NCI-H1417 treated with DMSO at 0.1 percent for 48 hours (cell line): ENCODE measurements around the gene ADGRD1.
"Not testable (repeated sequence)": the region's sequence is repeated elsewhere in the genome, so short reads cannot be mapped to it uniquely, and the experiment has no call there.

Source experiments
- DNase-seq: peaks from one replicate; lab custom pipeline; 2025; lab: John Stamatoyannopoulos, UW

Gene ADGRD1

GRCh38 chr12:130987151-130987931, 33.6 kb downstream of the ADGRD1 start:
- no peak for DNase-seq

- no peak for DNase-seq
These were observed 34.6 kb downstream of the ADGRD1 start for GRCh38 chr12:130988261-130988660.

DNA sequence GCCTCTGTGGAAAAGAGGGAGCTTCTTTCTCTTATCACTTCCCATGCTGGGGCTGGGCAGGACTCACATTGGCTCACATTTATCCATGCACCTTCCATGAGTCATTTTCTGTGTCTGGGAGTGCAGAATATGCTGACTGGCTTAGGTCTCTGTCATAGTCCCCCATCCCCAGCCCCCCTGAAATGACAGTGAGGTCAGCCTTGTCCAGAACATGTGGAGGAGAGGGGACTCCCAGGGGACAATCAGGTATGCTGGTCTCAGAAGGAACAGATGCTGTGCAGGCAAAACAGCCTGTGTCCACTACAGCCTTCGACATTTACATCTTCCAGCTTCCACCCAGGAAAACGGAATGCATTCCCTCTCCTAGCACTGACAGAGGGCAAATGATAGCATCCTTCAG, 35.0 kb downstream of the ADGRD1 start:
- DNase-seq: no peak

- no peak for DNase-seq
These were observed 35.7 kb downstream of the ADGRD1 start for GRCh38 chr12:130989391-130989790.

DNA sequence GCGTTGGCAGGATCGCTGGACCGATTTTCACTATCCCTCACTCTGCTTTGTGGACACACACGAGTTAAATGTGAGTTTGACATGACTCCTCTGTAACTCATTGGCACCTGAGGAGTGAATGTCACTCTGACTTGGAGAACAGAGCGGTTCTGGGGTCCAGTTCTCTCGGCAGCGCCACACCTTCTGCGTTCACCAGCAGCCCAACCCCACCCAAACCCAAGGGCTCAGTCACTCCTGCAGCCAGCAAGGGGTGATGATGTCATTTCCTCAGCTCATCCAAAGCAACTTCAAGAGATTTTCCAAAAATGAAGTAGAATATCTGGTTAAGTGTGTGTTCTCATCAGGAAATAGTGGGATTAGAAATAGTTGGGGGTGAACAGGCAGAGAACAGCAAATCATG, 36.3 kb downstream of the ADGRD1 start:
- no peak for DNase-seq

DNA sequence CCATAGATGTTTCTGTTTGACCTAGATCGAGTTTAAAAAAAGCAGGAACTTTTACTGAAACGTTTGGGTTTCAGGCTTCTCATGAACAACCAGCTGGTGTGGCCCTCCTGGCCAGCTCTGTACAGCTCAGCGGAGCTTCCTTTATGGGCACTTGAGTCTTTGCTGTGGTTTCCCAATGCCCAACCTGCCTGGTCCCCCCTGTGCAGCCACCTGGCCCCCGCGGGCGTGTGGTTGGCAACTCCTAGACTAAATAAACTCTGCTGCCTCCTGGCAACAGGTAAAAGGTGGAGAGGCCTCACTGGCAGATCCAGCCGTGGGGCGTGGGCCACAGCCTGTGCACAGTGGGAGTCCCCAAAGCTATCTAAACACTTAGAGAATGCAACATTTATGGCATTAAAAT, 38.7 kb downstream of the ADGRD1 start:
- no peak for DNase-seq

DNA sequence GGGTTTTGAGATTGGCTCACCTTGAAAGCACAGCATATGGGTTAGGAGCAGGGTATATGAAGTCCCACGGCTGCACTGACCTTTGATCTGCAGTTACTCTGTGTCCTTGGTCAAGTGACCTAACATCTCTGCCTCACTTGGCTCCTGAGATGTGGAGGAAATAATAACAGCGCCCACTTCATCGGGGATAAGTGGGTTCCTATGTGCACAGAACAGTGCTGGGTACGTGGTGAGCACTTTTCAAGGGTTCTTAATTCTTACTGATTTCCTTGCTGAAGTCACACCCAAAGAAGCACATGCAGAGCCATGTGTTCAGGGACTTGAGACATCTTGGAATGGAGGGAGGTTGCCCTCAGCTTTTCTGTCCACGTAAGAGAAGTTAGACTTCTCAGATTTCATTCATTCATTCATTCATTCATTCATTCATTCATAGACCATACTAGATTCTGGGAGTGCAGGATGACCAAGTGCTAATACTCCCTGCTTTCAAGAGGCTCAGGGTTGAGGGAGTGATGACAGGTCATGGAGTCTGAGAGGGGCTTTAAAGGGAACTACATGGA, 39.4 kb downstream of the ADGRD1 start:
- DNase-seq: no peak

DNA sequence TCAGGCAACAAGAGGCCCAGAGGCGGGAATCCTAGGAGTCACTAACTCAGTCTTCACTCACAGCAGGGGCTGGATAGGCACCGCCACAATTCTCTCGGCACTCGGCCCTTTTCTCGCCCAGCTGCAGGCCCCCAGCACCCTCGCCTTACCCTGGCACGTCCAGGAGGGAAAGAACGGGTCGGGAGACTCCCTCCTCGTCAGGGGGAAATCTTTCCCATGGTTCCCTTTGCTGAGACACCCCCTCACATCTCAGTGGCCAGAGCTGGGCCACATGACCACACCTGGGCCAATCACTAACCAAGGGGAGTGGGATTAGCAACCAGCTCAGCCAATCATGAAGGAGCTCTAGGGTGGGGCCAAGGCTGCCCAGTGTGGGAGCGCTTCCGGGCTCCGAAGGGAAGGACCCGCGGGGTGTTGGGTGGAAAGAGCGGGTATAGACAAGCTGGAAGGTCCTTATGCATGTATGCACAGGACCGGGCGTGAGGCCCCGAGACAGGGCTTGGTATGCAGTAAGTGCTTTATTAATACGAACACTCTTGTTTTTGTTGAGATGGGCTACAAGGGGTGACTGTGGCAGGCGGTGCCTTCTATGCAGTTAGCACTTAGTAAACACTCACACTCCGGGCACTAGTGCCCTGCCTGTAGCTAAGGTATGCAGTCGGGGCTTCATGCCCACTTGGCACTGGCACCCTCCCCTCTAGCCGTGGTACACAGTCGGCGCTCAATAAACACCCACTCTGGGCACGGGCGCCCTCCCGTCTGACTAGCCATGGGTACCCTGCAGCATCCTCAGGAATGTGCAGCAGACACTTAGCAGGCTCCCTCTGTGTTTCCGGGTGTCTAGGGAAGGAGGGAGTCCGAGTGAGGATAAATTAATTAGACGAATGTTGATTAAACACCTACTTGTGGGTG, 40.3 kb downstream of the ADGRD1 start:
- no peak for DNase-seq

- no peak for DNase-seq
These were observed 41.2 kb downstream of the ADGRD1 start for GRCh38 chr12:130994821-130995375.

DNA sequence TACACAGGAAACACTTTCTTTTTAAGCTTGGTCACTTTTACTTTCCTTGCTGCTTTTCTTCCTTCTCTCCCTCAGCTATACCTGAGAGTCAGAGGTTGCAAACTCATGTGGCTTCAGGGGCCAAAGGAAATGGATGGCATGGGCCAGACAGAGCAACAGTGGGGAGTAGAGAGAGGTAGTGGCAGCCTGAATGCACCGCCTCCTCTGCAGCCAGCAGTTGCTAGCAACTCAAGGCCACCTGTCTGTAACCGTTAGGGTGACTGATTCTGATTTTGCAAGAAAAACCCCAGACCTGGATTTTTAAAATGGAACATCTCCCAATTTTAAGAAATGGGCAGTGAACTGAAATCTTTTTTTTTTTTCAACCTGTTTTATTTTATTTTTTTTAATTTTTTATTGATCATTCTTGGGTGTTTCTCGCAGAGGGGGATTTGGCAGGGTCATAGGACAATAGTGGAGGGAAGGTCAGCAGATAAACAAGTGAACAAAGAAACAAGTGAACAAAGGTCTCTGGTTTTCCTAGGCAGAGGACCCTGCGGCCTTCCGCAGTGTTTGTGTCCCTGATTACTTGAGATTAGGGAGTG, 41.8 kb downstream of the ADGRD1 start:
- not testable (repeated sequence) for DNase-seq

- DNase-seq: no peak
These were observed 44.4 kb downstream of the ADGRD1 start for GRCh38 chr12:130998136-130998535.

- no peak for DNase-seq
These were observed 46.3 kb downstream of the ADGRD1 start for GRCh38 chr12:131000000-131000486.

DNA sequence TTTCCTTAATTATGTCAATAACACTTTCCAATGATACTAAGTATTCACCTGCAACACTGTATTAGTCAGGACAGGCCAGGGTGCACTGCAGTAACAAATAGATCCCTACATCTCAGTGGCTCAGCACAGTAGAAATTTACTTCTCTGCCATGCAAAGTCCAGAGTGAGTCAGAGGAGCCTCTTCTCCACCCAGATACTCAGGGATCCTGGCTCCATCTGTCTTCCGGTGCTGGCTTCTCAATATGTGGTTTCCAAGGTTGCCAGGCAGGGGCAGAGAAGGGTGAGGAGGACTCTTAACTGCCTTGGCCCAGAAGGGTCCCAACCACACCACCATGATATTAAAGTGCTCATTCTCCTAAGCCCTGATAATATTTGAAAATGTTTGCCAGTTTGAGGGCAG, 47.8 kb downstream of the ADGRD1 start:
- DNase-seq: no peak

- DNase-seq: no peak
These were observed 48.5 kb downstream of the ADGRD1 start for GRCh38 chr12:131002216-131002631.

- DNase-seq: no peak
These were observed 49.5 kb downstream of the ADGRD1 start for GRCh38 chr12:131003036-131003715.

DNA sequence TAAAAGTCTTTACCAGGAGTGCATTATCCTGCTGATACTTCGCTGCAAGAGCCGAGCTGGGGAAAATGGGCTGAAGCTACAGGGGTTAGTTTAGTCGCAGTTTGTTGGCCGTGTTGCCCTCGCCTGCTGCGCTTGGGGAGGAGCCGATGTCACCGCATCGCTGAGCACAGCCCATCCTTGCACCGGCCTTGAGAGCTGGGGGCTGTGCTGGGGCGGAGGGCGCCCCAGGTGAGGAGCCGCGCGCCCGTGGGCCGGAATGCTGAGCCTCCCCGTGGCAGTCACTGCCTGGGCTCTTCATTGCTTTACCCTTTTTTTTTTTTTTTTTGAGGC, 50.0 kb downstream of the ADGRD1 start:
- DNase-seq: no peak

DNA sequence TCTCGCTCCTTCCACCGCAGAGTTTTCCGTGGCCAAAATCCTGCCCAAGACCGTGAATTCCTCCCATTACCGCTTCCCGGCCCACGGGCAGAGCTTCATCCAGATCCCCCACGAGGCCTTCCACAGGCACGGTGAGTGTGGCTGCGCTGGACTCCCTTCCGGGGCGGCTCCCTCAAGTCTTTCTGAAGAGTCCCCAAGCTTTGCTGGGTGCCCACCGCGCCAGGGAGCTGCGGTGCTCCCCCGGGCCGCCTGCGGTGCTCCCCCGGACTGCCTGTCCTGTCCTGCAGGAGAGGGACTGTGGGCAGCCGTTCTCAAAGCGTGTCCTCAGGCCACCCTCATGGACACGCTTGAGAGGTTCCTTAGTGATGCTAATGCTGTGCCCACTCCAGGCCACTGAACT, 50.5 kb downstream of the ADGRD1 start:
- no peak for DNase-seq

GRCh38 chr12:131005161-131006035, 51.7 kb downstream of the ADGRD1 start:
- no peak for DNase-seq

DNA sequence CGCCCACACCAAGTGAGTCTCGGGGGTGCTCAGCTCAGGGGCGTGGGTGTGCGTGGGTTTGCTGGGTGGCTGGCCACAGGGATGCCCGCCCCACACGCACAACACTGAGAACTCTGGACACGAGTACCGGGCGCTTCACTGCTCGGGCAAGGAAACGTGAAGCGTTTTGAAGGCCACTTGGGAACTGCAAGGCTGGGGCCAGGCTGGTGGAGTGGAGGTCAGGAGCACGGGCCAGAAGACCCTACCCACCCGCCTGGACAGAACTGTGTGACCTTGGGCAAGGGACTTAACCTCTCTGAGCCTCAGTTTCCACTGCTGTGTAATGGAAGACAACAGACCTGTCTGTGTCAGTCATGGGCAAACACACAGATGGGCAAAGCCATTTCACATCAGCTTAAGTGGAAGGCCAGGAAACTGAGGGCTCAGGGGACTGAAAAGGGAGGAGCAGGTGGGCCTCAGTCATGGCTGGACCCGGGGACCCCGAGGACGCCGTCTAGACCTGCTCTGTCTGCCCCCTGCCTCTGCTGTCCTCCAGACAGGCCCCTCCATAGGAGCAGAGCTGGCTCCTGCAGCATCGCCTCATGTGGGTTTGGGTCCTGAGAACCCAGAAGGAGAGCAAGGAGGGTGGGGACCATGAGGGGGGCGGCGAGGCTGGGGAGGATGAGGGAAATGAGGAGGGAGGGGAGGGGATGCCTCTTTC, 52.5 kb downstream of the ADGRD1 start:
- no peak for DNase-seq
